OCI-LY3 (cell line): Measurements from ENCODE around the gene RNGTT.
"Not testable (repeated sequence)": the region's sequence is repeated elsewhere in the genome, so short reads cannot be mapped to it uniquely, and the experiment has no call there.

Source experiments
- EZH2phosphoT487 ChIP-seq: fragments of 200-600 bp; shearing (Covaris generic); IDR thresholded peaks from 2 replicates; pipeline ENCODE4 v1.6.1; 2018; ENCODE audit warnings: antibody characterized with exemption, mixed run types, low read depth
- TF ChIP-seq, protein P1 (sequence below): fragments of 200-600, 300-600 bp; sonication (generic); IDR thresholded peaks from 2 replicates; pipeline ENCODE4 v1.5.1; 2014; ENCODE audit warnings: antibody characterized with exemption, low read length, low read depth

DNA sequence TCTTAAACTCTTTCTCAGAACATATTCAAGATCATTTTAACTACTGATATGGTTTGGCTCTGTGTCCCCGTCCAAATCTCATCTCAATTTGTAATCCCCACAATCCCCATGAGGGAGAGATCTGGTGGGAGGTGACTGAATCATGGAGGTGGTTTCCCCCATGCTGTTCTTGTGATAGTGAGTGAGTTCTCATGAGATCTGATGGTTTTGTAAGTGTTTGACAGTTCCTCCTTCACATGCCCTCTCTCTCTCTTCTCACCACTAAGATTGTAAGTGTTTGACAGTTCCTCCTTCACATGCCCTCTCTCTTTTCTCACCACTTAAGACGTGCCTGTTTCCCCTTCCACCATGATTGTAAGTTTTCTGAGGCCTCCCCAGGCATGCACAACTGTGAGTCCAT lies 56.3 kb downstream of the RNGTT start:
- TF ChIP-seq, protein P1, sequence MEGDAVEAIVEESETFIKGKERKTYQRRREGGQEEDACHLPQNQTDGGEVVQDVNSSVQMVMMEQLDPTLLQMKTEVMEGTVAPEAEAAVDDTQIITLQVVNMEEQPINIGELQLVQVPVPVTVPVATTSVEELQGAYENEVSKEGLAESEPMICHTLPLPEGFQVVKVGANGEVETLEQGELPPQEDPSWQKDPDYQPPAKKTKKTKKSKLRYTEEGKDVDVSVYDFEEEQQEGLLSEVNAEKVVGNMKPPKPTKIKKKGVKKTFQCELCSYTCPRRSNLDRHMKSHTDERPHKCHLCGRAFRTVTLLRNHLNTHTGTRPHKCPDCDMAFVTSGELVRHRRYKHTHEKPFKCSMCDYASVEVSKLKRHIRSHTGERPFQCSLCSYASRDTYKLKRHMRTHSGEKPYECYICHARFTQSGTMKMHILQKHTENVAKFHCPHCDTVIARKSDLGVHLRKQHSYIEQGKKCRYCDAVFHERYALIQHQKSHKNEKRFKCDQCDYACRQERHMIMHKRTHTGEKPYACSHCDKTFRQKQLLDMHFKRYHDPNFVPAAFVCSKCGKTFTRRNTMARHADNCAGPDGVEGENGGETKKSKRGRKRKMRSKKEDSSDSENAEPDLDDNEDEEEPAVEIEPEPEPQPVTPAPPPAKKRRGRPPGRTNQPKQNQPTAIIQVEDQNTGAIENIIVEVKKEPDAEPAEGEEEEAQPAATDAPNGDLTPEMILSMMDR, result not testable (repeated sequence)
- TF ChIP-seq EZH2phosphoT487, result not testable (repeated sequence)
